Panc1 (cell line): ENCODE measurements around the gene RNF213. TPM values are rescaled to one million over a fixed set of nuclear protein-coding genes. Genes with fewer than 3 reads are reported as not detected.
A peak's percentile ranks its signal among the peaks of the same experiment; 100 is the strongest.

Experiments
- ATAC-seq: fragments of 200-7000 bp; cut with Tn5 transposase; 2 replicates; pipeline ENCODE4 v1.9.1; 2020; ENCODE audit warnings: mild to moderate bottlenecking, moderate library complexity
- BruUV-seq: library from RNA; stranded (reverse); fragments of 400-500 nt; replicated peaks from 2 replicates; lab custom pipeline; 2021; lab: Mats Ljungman, UMichigan
- CTCF ChIA-PET: fragments of 300-600 bp; sonication (Branson Sonifier 250); formaldehyde crosslinking; loops from one replicate; lab custom pipeline; 2022; ENCODE audit warnings: antibody characterized with exemption; lab: Charles Lee
- POLR2A ChIA-PET: fragments of 300-600 bp; sonication (Branson Sonifier 250); formaldehyde crosslinking; loops from one replicate; lab custom pipeline; 2022; ENCODE audit warnings: antibody characterized with exemption; lab: Charles Lee
- DNase-seq: peaks from one replicate; pipeline ENCODE4 v3.0.0-alpha.2; 2010; ENCODE audit warnings: low read depth, low spot score
- H3K27ac ChIP-seq: 2 replicates; pipeline ENCODE4 v1.5.1; 2011; ENCODE audit warnings: mild to moderate bottlenecking, low read length, inconsistent platforms
- H3K27me3 ChIP-seq: fragments of 200-500 bp; sonication (Bioruptor generic); 2 replicates; pipeline ENCODE4 v1.6.0; 2014; ENCODE audit warnings: low read length, inconsistent platforms; ENCODE audit not compliant: control insufficient read depth, insufficient read depth
- H3K36me3 ChIP-seq: fragments of 200-500 bp; sonication (Bioruptor generic); 2 replicates; pipeline ENCODE4 v1.5.1; 2014; ENCODE audit warnings: inconsistent platforms, mild to moderate bottlenecking, low read length, moderate library complexity; ENCODE audit not compliant: control insufficient read depth, insufficient read depth
- H3K4me1 ChIP-seq: 2 replicates; pipeline ENCODE4 v1.5.1; 2011; ENCODE audit warnings: inconsistent platforms, mild to moderate bottlenecking, low read length, moderate library complexity; ENCODE audit not compliant: control insufficient read depth, insufficient read depth
- H3K4me3 ChIP-seq, 2 experiments: 2 replicates each; pipeline ENCODE4 v1.5.1; 2011 to 2012; ENCODE audit warnings: low read depth in 2 of 2, low read length in 2 of 2, mild to moderate bottlenecking in 2 of 2, inconsistent platforms in 1 of 2, moderate library complexity in 1 of 2
- H3K9me3 ChIP-seq: fragments of 200-500 bp; sonication (Bioruptor generic); 2 replicates; pipeline ENCODE4 v1.5.1; 2014; ENCODE audit warnings: low read depth, mild to moderate bottlenecking, inconsistent platforms, low read length, moderate library complexity; ENCODE audit not compliant: control insufficient read depth, insufficient read depth
- CTCF ChIP-seq: fragments of 450-650 bp; IDR thresholded peaks from 2 replicates; pipeline ENCODE4 v1.5.1; 2017; ENCODE audit warnings: mild to moderate bottlenecking
- POLR2AphosphoS5 ChIP-seq: IDR thresholded peaks from 2 replicates; pipeline ENCODE4 v1.6.1; 2012; ENCODE audit warnings: mild to moderate bottlenecking, low read depth, low read length, moderate library complexity
- REST ChIP-seq, 2 experiments: IDR thresholded peaks; 2 replicates each; pipeline ENCODE4 v1.6.1; 2011 to 2012; ENCODE audit warnings: low read depth in 2 of 2, control low read depth in 1 of 2, low read length in 1 of 2, mild to moderate bottlenecking in 1 of 2, moderate library complexity in 1 of 2; ENCODE audit not compliant: insufficient read depth in 1 of 2
- SIN3A ChIP-seq: IDR thresholded peaks from 2 replicates; pipeline ENCODE4 v1.6.1; 2012; ENCODE audit warnings: low read depth, mild to moderate bottlenecking, low read length, moderate library complexity, borderline replicate concordance; ENCODE audit not compliant: insufficient read depth
- TCF7L2 ChIP-seq: IDR thresholded peaks from 2 replicates; pipeline ENCODE4 v1.6.1; 2011; ENCODE audit warnings: mild to moderate bottlenecking, low read depth, low read length, inconsistent platforms
- in situ Hi-C: cut with HindIII; loops from 2 replicates; pipeline ENCODE4 v1.10.0; 2016; ENCODE audit warnings: low sequenced_read_pairs, low pct_unique_long_range_greater_than_20kb
- intact Hi-C: fragments of 100-400 bp; cut with micrococcal nuclease; formaldehyde crosslinking; loops from one replicate; pipeline ENCODE4 v1.10.0; 2022; ENCODE audit not compliant: unreplicated experiment
- total RNA-seq: library from RNA; stranded (reverse); gene quantifications from one replicate; pipeline ENCODE4 v1.2.1, GENCODE V29; 2021; ENCODE audit not compliant: unreplicated experiment

The RNF213 gene
- total RNA-seq, 1 experiment from 2014 or later: 230 TPM

DNA sequence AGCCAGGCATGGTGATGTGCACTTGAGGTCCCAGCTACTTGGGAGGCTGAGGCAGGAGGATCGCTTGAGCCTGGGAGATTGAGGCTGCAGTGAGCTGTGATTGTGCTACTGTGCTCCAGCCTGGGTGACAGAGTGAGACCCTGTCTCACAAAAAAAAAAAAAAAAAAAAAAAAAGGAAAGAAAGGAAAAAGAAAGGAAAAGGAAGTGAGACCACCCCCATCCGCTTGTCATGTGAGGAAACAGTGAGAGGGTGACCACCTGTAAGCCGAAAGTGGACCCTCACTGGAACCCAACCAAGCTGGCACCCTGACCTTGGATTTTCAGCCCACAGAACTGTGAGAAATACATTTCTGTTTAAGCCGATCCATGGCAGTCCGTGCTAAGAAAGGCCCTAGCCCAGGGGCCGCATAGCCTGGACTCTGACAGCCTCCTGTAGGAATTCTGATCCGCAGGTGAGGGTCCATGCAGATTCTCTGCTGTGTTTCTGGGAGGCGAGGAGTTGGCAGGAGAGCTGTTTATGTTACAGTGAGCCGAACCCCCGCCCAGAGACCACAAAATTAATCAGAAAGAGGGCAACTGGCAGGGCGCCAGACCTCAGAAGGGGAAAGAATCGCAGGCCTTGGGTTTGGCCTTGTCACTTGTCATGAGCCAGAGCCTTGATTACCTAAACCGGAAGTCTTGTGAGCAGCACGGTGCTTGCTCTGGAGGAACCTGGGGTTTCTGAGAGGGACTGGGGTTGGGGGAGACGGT is 41.5 kb upstream of the RNF213 start:
- DNase-seq: no peak
- peak overlapping the region; percentile 93 for H3K27ac ChIP-seq
- H3K4me3 ChIP-seq: peak overlapping the region; percentile 74 to 97
- TF ChIP-seq CTCF (no peak), SIN3A (no peak), TCF7L2 (no peak), POLR2AphosphoS5 (no peak), REST (IDR thresholded peaks at IDR 0.05; ENCODE audit: insufficient read depth in 1 of 2, low read depth in 2 of 2, low read length in 1 of 2) (no peak)
- intact Hi-C loops (no loop called here), in situ Hi-C loops (no loop called here)
- no peaks in the 10 kb centered on the region for H3K27me3 ChIP-seq
- CTCF ChIA-PET: no interaction called here
- POLR2A ChIA-PET: no interaction called here
- no peaks in the 10 kb centered on the region; the same call in 1 of the 2 replicates for H3K36me3 ChIP-seq
- H3K9me3 ChIP-seq: no peaks in the 10 kb centered on the region
- peak; percentile 23 for ATAC-seq
- H3K4me1 ChIP-seq: peaks cover 14% of the 10 kb centered on the region
- TSS peak; percentile 76 for BruUV-seq

- intact Hi-C loops: no loop called here
- BruUV-seq: no TSS peak
Measured at GRCh38 chr17:80219763-80220053, 40.9 kb upstream of the RNF213 start.

More at GRCh38 chr17:80219763-80220053, 40.9 kb upstream of the RNF213 start:
- Histone ChIP-seq H3K36me3 (no peaks in the 10 kb centered on the region; the same call in 1 of the 2 replicates), H3K27ac (peak overlapping the region; percentile 93), H3K4me3 (peak overlapping the region; percentile 74 to 97), H3K27me3 (no peaks in the 10 kb centered on the region), H3K9me3 (no peaks in the 10 kb centered on the region), H3K4me1 (peaks cover 14% of the 10 kb centered on the region)
- ChIA-PET CTCF (interaction anchor here (0.6 to 0.7 kb wide), 2 partner anchors 213 to 818 kb away, joined by 6 to 12 read pairs; no protein-coding TSS in a partner anchor), POLR2A (no interaction called here)
- DNase-seq (no peak), ATAC-seq (no peak)
- in situ Hi-C loops: no loop called here
- TF ChIP-seq SIN3A (no peak), POLR2AphosphoS5 (no peak), CTCF (no peak), TCF7L2 (no peak), REST (IDR thresholded peaks at IDR 0.05; ENCODE audit: insufficient read depth in 1 of 2, low read depth in 2 of 2, low read length in 1 of 2) (no peak)
